Choroid plexus epithelial cell (primary cell): ENCODE data around the gene OSBPL8.
A peak's percentile ranks its signal among the peaks of the same experiment; 100 is the strongest.

Source experiments
- DNase-seq: peaks from one replicate; pipeline ENCODE4 v3.0.0-alpha.2; 2010; ENCODE audit warnings: low read depth
- H3K4me3 ChIP-seq: 2 replicates; pipeline ENCODE4 v1.5.1; 2011; ENCODE audit warnings: low read depth, mild to moderate bottlenecking, control low read depth, low read length, moderate library complexity
- CTCF ChIP-seq: conservative IDR thresholded peaks from 2 replicates; pipeline ENCODE4 v1.5.1; 2011; ENCODE audit warnings: low read depth, mild to moderate bottlenecking, control low read depth, inconsistent platforms, low read length, moderate library complexity

The OSBPL8 gene

GRCh38 chr12:76559400-76560085, at the start of gene OSBPL8:
TSS of gene OSBPL8 (minus strand) at chr12:76559771. CDS start at chr12:76487551, 72,220 bp downstream.
- peak; percentile 91 for DNase-seq
- TF ChIP-seq CTCF = peak; percentile 6
- peak within 1 kb of the TSS; percentile 95 for H3K4me3 ChIP-seq

- no peak overlapping the region for H3K4me3 ChIP-seq
- DNase-seq = no peak
- TF ChIP-seq CTCF = no peak
Observed at GRCh38 chr12:76608070-76608469, 48.5 kb upstream of the OSBPL8 start.

GRCh38 chr12:76595056-76595455, 35.5 kb upstream of the OSBPL8 start:
- no peak overlapping the region for H3K4me3 ChIP-seq
- peak; percentile 73 for DNase-seq
- no peak for TF ChIP-seq CTCF

- TF ChIP-seq CTCF = no peak
- DNase-seq = peak; percentile 52
- H3K4me3 ChIP-seq = no peak overlapping the region
Observed at GRCh38 chr12:76591476-76591875, 31.9 kb upstream of the OSBPL8 start.

GRCh38 chr12:76590131-76590530, 30.6 kb upstream of the OSBPL8 start:
- TF ChIP-seq CTCF = no peak
- no peak for DNase-seq
- no peak overlapping the region for H3K4me3 ChIP-seq

GRCh38 chr12:76588881-76589565, 29.5 kb upstream of the OSBPL8 start:
- no peak for TF ChIP-seq CTCF
- DNase-seq = peak; percentile 97
- no peak overlapping the region for H3K4me3 ChIP-seq
